Inflammatory macrophage (primary cell): ENCODE data around the gene AK4.

Experiments used
- DNase-seq, 2 donors: peaks; one replicate each; pipeline ENCODE4 v3.0.0-alpha.2; 2020 to 2022

AK4 gene

DNA sequence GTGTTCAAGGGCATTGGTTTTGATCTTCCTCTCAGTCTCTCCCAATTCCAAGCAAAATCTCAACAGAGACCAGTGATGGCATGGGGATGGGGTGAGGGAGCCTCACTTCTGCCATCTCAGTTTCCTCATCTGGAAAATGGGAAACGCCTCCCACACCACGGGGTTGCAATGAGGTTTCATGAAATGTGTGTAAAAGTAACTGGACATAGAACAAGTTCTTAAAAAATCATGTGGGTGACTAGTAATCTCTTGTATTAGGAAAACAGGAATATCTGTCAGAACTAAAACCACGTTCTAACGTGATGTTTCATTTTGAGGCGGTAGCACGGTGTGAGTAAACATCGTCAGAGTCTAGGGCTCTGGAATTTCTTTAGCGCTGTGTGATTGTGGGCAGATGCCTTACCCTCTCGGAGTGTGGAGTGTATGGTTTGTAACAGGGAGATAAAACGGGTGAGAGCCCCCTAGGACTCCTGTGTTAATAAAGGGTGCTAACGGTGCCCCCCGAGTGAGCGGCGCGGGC lies 105.9 kb downstream of the AK4 start:
- DNase-seq, result peak; percentile 82 to 89

DNA sequence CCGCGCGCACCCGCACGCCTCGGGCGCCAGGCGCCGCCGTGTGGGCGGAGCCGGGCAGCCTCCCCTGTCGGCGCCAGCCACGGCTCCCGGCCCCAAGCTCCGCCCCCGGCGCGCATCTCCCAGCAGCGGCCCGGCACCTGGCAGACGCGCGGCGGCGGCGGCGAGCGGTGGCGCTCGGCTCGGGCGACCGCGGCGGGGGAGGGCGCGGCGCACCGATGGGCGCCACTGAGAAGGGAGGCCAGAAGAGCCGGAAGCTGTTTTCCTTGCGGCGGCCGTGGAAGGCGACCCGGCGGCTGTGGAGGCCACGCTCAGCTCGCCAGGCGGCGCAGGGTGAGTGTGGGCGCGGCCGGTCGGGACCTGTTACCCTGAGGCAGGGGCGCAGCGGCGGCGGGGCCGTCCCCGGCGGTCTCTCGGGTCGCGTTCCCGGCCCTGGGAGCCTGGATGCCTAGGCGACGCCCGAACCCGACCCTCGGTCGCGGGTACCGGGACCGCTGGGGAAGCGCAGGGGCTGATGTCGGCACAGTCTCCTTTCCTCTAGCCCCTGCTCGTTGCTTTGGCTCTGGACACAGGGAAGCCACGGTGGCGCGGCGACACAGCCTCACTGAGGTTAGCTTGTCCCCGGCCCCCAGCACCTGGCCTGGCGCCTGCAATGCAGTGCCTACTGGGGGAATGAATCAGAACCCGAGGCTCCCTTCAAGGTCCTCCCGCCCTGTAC lies 106.5 kb downstream of the AK4 start:
- DNase-seq, result peak; percentile 48 to 76

DNA sequence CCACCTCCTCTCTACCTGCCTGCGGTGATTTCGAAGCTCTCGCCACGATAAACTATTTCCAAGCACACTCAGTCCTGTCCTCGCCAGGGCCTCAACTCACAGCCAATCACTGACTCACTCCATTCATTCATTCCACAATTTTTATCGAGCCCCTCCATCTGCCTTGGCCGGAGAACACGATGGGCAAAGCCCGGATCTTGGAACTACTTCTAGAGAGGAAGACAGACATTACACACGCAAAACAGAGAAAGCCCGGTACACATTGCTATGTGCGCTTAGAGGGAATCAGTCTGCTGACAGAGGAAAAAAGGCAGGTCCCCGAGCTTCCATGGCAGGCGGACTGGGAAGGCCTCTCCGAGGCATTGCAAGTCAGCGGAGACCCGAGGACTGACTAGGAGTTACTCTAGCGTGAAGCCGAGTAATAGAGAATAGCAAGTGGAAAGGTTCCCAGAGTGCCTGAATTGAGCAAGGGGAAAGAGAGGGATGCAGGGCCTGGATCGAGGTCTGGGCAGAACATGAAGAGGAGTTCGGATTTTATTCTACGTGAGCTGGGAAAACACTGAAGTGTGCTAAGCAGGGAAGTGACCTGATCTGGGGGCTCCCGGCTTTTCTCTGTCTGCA lies 107.1 kb downstream of the AK4 start:
- peak in 1 of 2 donors; percentile 28 for DNase-seq

DNA sequence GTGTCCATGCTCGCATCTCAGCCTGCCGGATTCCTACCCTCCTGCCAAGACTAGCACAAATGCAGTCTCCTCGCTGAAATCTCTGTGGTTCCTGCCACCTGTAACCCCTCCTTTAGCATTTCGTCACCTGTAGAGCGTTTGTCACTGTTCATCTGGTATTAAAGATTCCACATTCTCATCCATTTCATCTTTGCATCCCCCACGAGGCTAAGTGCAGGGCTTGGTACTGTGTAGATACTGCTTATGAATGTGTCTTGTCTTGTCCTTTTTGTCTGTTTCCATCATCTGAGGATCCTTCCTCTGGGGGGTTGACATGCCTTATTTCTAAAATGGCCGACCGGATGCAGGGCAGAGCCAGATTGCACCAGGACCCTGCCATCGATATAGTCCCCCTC lies 107.7 kb downstream of the AK4 start:
- DNase-seq, result no peak

DNA sequence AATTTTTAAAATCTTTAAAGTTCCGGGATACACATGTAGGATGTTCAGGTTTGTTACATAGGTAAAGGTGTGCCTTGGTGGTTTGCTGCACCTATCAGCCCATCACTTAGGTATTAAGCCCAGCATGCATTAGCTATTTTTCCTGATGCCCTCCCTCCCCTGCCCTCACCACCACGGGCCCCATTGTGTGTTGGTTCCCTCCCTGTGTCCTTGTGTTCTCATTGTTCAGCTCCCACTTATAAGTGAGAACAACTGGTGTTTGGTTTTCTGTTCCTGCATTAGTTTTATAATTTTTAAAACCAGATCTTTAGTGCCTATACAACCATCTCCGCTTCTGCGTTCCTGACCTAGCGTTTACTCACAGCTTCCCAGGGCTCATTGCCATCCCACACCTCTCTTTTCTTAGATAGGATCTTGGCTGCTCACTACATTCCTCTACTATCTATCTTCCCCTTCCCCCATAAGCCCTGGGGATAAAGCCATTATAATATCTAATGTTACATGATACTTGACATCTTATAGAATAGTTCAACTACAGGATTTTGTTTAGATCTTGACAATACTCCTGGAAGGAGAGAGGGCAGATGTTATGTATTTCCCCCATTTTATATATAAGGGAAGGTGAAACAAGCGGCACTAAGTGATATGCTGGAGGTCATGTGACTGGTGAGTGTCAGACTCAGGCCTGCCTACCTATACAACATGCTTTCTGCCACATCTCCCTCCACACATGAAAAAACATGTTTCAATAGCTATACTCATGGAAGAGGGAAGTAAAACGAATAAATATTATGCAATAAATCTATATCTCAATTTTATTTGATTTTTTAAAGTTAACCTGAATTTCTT lies 109.1 kb downstream of the AK4 start:
- no peak for DNase-seq

DNA sequence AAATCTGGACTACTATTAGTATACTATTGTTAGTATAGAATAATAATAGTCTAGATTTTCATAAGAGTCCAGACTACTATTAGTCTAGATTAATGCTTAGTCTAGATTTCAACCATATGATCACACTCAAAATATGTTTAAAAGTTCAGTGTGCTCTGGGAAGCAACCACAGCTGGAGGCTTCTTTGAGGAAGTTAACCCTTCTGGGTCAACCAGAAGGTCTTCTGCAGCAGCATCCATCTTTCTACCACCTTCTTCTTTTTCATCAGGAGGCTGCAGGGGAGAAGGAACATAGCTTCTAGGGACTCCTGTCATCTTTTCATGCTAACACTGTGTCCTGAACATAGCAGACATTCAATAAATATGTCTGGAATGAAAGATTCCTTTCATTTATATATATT lies 110.1 kb downstream of the AK4 start:
- peak; percentile 11 for DNase-seq

DNA sequence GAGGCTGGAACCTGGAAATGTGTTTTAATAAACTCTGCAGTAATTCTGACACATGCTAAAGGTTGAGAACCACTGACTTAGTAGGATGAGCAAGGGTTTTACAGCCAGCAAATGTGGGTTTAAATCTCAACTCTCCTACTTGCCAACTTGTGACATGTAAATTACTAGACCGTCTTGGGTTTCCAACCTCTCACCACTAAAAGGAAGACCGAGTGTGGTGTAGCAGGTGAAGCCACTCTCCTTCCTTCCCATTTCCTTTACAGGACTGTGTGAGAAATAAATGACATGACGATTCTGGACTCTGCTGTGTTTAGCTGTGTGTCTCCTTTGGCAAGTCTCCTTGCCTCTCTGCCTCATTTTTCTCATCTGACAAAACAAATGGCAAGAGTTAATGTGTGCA lies 111.8 kb downstream of the AK4 start:
- DNase-seq, result no peak

DNA sequence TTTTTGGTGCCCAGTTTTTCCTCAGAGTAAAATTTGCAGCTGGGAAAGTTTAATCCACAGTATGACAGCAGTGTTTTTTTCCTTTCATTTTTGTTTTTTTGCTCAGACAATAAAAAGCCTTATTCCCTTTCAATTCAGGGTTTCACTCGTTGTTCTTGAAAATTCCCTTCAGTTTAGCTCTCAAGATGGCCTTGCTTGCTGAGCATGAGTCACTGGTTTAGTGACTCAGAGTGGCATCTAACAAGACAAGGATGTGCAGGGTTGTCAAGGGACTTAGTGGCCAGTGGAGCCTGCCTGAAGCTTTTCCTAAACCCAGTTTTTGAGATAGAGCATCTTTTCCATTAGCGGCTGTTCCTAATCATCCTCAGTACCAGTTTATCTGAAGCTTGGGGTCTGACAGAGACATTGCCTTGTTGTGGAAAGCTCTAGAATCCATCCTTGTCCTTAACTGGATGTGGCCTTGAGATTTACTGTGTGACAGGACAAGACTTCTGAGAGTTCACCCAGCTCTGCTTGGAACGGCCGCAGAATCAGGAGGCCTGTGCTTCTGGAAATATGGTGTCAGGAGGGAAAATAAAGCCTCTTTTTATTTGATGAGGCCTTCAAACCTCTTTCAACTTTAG lies 113.0 kb downstream of the AK4 start:
- peak; percentile 40 to 70 for DNase-seq

DNA sequence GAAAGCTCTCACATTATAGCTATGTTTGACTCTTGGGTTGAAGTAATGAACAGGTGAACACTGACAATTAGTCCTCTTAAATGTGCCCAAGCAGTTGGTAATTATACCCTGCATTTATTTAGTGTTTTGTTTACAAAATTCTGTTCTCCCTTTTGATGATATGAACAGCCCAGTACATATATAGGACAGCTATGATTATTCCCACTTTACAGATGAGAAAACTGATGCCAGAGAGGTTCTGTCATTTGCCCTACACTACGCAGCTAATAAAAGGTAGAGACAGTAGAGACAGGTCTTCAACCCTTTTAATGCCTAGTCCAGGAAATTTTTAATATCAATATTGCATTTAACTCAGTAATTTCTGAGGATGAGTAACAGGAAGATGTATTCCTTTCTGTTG lies 115.3 kb downstream of the AK4 start:
- DNase-seq, result no peak

DNA sequence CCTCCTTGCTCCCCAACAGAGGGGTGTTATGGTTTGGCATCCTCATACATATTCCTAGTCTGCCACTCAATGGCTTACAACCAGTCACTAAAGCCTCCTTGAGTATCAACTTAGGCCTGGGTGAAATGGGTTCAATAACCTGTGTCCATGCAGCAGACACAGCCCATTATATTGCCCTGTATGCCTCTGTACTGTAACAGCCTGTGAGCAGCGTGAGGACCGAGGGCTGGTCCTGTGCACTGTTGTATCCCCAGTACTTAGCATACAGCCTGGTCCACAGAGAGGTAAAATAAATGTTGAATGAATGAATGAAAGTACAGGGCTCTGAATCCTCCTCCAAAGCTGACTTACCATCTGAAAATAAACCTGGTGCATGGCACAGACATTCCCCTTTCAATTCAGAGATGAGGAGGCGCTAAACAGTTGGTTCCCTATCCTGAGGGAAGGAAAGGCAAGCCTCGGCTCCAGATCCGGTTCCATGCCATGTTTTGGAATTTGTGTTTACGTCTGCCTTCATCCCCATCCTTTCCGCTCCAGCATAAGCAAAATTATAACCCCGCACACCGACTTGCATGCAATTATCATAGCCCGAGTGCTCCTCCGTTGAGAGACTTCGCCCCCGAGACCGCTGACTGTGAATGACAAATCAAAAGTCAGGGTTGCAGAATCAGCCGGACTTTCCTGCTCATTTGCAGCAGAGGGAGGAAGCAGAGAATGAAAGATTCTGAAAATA lies 116.4 kb downstream of the AK4 start:
- peak; percentile 40 to 55 for DNase-seq

DNA sequence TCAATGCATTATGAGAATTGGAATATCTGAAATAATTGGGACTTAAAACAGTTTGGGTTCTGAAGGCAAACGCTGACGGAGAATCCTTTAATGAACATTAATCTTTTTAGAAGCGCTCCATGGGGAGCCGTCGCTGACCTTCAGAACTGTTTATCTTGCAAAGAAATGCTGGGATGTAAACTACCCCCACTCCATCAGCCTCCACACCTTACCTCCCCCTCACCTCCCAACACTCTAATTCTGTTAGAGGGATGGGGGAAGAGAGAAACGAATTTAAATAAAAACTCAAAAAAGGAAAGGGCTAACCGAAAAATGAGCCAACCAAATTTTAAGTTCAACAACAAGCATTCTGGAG lies 117.3 kb downstream of the AK4 start:
- no peak for DNase-seq

DNA sequence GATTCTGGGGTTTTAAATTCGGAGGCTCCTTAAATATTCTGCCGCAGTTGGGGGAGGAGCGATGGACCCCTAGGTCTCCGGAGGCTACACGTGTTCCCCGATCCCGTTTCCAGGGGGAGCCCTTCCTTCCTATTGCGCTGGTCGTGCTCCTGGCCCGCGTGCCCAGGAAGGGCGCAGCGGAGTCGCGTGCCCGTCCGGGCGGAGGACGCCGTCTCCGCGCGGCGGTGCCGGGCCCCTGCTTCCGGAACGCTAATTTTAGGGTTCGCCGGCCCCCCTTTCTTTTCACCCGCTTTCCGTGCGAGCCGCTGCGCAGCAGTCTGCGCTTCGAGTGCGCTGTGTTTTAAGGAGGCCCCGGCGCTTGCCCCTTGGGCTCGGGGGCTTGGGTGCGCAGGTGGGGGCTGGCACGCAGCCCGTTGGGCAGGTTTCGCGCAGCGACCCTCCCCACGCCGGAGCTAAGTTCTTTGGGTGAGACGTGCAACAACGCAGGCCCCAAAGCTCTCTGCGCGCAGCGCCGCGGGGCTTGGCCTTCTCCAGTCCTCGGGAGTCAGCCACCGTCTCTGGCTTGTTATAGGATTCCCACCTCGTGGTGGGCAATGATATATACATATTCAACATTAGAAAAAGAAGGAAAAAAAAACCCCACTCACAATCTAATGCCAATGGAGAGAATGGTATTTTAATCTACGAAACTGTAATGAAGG lies 117.8 kb downstream of the AK4 start:
- no peak for DNase-seq

DNA sequence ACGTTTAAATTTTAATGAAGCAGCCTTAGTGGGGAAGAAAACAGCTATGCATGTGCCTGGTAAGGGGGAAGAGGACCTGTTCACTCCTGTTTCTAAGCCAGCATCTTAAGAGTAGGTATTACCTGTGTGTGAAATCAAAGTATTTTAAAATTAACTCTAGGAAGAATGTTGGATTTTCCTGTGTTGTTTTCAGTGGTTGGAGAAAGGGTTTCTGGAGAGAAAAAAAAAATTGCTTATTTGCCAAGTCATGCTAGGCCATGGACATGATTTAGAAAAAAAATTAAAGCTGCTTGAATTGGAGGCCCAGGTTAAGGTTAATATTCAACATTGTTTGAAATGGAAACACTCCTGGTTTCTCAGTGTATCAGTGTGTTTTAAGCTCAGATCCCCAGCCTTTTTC lies 118.5 kb downstream of the AK4 start:
- DNase-seq, result no peak

DNA sequence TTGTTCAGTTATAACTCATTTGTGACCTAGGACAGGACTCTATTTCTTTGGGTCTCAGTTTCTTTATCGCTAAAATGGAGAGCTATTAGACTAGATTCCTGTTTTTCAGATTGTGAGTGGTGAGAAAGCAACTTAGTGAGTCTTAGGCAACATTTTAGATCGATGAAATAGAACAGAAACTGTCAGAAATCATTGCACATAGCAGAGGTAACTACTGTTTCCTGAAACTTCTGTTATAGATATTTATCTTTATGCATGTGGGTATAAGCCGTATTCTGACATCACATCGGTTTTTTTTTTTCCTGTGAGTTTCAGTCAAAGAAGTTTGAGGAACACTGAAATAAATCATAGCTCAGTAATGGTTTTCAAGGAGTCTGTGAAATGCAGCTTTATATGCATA lies 119.3 kb downstream of the AK4 start:
- no peak for DNase-seq

DNA sequence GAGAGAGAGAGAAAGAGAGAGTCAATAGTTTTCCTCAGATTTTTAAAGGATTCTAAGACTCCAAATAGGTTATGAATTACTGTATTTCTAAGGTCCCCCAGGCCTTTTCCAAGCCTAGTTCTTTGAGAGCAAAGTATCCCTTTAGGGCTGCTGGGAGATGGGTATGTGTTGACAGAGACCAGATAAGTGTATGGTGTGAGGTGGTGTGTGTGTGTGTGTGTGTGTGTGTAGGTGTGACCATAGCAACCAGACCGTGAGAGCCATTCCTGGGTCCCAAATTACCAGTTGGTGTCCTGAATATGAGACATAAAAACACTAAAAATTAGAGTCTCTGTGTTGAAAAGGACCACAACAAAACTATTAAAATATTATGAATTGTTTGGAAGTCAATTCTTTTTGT lies 119.7 kb downstream of the AK4 start:
- DNase-seq, result no peak

DNA sequence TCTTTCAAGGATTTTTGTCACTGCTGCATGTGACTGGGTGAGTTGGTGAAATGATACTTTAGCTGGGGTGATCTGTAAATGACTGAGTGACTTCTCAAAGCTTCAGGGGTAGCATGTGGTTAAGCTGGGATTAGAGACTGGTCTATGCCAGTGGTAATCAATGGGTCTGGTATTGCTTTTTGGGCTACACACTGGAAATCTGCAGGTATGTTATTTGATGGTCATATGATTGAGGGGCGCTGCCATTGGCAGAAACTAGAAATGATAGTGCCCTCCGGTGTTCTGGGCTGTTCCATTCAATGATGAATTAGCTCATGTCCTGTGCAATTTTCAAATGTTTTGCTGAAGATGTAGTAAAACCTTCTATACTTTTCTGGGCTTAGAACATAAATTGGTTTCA lies 121.6 kb downstream of the AK4 start:
- no peak for DNase-seq

DNA sequence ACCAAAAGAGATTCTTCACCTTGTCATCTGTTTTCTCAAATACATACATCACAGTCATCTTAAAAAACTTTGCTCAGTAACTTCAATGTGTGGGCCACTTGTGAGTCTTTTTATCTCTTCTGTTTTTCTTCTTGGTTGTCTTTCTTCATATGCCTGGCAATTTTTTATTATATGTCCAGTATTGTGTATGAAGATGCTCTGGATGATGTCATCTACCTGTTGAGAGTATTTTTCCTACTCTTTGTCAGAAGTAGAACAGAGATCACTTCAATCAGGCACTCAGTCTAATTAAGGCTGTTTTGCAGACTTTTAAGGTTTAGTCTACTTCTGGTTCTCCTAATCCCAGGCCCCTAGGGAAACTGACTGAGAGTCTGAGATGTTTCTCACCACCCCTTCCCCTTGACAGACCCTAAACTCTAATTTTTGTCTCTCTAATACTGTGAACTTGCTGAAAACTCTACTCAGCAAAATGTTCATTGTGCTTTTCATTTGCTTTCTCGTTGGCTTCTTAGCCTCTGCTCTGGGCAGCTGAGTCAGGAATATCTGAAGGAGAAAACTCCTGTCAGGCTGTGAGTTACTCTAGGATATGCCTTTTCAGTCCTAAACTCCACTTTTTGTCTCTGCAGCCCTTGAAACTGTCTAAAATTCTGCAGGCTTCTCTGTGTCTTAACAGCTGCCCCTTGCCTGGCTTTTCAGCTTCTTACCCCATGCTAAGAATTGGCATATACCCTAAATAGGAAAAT lies 128.4 kb downstream of the AK4 start:
- DNase-seq, result no peak

DNA sequence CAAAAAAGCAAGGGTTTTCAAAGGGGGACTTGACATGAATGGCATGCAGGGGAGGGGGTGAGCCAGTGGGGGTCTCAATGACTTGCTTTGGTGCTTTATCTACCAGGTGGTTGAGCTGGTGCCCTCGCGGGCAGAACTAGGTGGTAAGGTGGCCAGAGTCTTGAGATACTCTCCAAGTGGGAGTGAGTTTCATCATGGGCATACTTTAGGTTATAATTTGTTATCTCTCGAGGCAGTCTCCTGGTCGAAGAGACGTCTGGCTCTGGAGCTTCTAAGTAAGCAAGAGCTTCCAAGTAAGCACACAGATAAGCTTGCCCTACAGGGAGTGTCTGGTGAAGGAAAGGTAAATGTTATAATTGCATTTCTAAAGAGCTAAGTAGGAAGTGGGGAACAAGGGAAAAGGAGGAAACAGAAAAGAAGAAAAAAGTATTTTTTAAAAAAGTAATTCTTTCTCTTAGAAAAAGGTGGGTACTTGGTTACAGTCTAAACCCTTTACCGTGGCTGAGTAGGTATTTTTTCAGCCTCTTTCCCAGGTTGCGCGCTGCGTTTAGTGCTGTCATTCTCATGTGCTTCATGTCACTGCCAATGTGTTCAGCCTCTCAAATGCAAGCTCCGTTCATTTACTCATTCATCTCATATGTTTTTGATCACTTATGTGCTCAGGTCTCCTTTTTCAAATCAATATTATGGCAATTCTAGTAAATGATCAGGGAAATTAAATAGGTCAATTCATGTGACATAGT lies 129.8 kb downstream of the AK4 start:
- DNase-seq, result no peak

DNA sequence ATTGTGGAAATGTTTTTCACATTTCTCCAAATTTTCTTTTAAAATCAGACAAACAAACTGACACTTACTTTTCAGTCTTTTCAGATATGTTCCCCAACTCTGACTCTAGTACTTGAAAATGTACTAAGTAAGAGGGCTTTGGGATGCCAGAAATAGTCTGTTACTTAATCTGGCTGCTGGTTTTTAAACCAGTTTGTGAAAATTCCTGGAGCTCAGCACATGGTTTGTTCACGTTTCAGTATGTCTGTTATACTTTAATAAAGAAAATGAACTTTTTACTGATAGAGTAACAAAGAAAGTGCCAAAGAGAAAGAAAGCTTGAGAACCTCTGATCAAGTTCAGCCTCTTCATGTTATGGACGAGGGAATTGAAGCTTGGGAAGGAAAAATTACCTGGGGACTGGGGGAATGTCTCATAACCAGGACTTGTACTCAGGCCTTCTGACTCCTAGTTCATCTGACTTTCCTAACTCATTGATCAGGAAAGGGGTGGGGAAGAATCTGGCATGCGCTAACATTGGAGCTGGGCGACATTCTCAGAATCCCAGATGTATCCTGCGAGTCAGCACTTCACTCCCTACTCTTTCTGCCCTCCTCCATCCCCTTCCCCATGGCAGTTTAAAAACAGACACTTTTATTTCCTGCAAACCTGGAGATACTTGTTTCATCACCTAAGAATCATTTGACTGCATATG lies 130.5 kb downstream of the AK4 start:
- DNase-seq, result no peak
